HEK293 (cell line): ENCODE data around the gene HMGXB3.
A peak's percentile ranks its signal among the peaks of the same experiment; 100 is the strongest.

Experiments
- CTCF ChIA-PET: fragments of 350-600 bp; formaldehyde crosslinking; extraction: SDS; loops from one replicate; lab custom pipeline; 2021; ENCODE audit warnings: antibody characterized with exemption; lab: Yijun Ruan, JAX
- POLR2A ChIA-PET: fragments of 300-600 bp; formaldehyde crosslinking; extraction: SDS; loops from one replicate; lab custom pipeline; 2020; ENCODE audit warnings: antibody characterized with exemption, inconsistent platforms; lab: Yijun Ruan, JAX
- H3K27ac ChIP-seq: fragments of 200-500 bp; sonication (Bioruptor generic); 2 replicates; pipeline ENCODE4 v1.5.1; 2014; ENCODE audit warnings: low read depth, low read length, control low read depth, inconsistent platforms; ENCODE audit errors: extremely low read depth
- H3K36me3 ChIP-seq, 2 experiments: fragments of 200-500 bp in 1 of 2; sonication (Bioruptor generic) in 1 of 2; 1 replicate in 1 of 2; 2 replicates in 1 of 2; pipeline ENCODE4 v1.5.1; 2014 to 2017; ENCODE audit warnings: inconsistent platforms in 2 of 2, low read length in 2 of 2; ENCODE audit not compliant: control insufficient read depth in 2 of 2, insufficient read depth in 1 of 2
- H3K4me1 ChIP-seq: fragments of 200-500 bp; sonication (Bioruptor generic); 2 replicates; pipeline ENCODE4 v1.5.1; 2014; ENCODE audit warnings: mild to moderate bottlenecking, low read length, inconsistent platforms; ENCODE audit not compliant: control insufficient read depth, insufficient read depth
- H3K4me3 ChIP-seq: 2 replicates; pipeline ENCODE4 v1.5.1; 2011; ENCODE audit warnings: low read depth, mild to moderate bottlenecking, control low read depth, low read length, moderate library complexity
- H3K9me3 ChIP-seq: fragments of 200-500 bp; sonication (Bioruptor generic); 2 replicates; pipeline ENCODE4 v1.5.1; 2014; ENCODE audit warnings: low read depth, low read length, inconsistent platforms; ENCODE audit not compliant: control insufficient read depth, insufficient read depth
- GLI4 ChIP-seq: fragments of 450-650 bp; formaldehyde crosslinking; IDR thresholded peaks from 2 replicates; pipeline ENCODE4 v1.5.1; 2016; ENCODE audit warnings: missing biosample characterization, missing genetic modification characterization
- KLF9 ChIP-seq: fragments of 450-650 bp; formaldehyde crosslinking; IDR thresholded peaks from 2 replicates; pipeline ENCODE4 v1.5.1; 2016; ENCODE audit warnings: missing biosample characterization, missing genetic modification characterization, low read depth
- SETDB1 ChIP-seq: IDR thresholded peaks from one replicate; pipeline ENCODE4 v1.6.1; 2017; ENCODE audit warnings: mild to moderate bottlenecking, low read length, moderate library complexity, mixed read lengths; ENCODE audit not compliant: insufficient read length
- TRIM28 ChIP-seq: IDR thresholded peaks from 2 replicates; pipeline ENCODE4 v1.6.1; 2011; ENCODE audit warnings: low read length, control low read depth, borderline replicate concordance
- WT1 ChIP-seq: fragments of 450-650 bp; formaldehyde crosslinking; IDR thresholded peaks from 2 replicates; pipeline ENCODE4 v1.5.1; 2016; ENCODE audit warnings: missing biosample characterization, missing genetic modification characterization
- YY1 ChIP-seq: fragments of 450-650 bp; formaldehyde crosslinking; IDR thresholded peaks from 2 replicates; pipeline ENCODE4 v1.5.1; 2018; ENCODE audit warnings: missing biosample characterization, missing genetic modification characterization
- ZBTB20 ChIP-seq: fragments of 450-650 bp; formaldehyde crosslinking; IDR thresholded peaks from 2 replicates; pipeline ENCODE4 v1.5.1; 2016; ENCODE audit warnings: missing biosample characterization, missing genetic modification characterization
- ZBTB7A ChIP-seq: fragments of 450-650 bp; formaldehyde crosslinking; IDR thresholded peaks from 2 replicates; pipeline ENCODE4 v1.5.1; 2016; ENCODE audit warnings: low read depth, missing biosample characterization, missing genetic modification characterization
- ZFP41 ChIP-seq: fragments of 450-650 bp; formaldehyde crosslinking; IDR thresholded peaks from 2 replicates; pipeline ENCODE4 v1.5.1; 2016; ENCODE audit warnings: missing biosample characterization, missing genetic modification characterization, borderline replicate concordance
- ZNF138 ChIP-seq: fragments of 450-650 bp; formaldehyde crosslinking; IDR thresholded peaks from 2 replicates; pipeline ENCODE4 v1.5.1; 2016; ENCODE audit warnings: missing biosample characterization, missing genetic modification characterization, borderline replicate concordance
- ZNF157 ChIP-seq: fragments of 450-650 bp; formaldehyde crosslinking; IDR thresholded peaks from 2 replicates; pipeline ENCODE4 v1.5.1; 2016; ENCODE audit warnings: missing biosample characterization, missing genetic modification characterization
- ZNF184 ChIP-seq: fragments of 450-650 bp; IDR thresholded peaks from 2 replicates; pipeline ENCODE4 v1.5.1; 2018; ENCODE audit warnings: missing biosample characterization, mild to moderate bottlenecking, missing genetic modification characterization
- ZNF202 ChIP-seq: fragments of 450-650 bp; formaldehyde crosslinking; IDR thresholded peaks from 2 replicates; pipeline ENCODE4 v1.5.1; 2016; ENCODE audit warnings: missing biosample characterization, missing genetic modification characterization, borderline replicate concordance
- ZNF214 ChIP-seq: fragments of 450-650 bp; formaldehyde crosslinking; IDR thresholded peaks from 2 replicates; pipeline ENCODE4 v1.5.1; 2017; ENCODE audit warnings: missing biosample characterization, mild to moderate bottlenecking, missing genetic modification characterization, borderline replicate concordance
- ZNF221 ChIP-seq: fragments of 450-650 bp; formaldehyde crosslinking; IDR thresholded peaks from 2 replicates; pipeline ENCODE4 v1.5.1; 2017; ENCODE audit warnings: missing biosample characterization, missing genetic modification characterization, borderline replicate concordance
- ZNF248 ChIP-seq: fragments of 450-650 bp; formaldehyde crosslinking; IDR thresholded peaks from 2 replicates; pipeline ENCODE4 v1.5.1; 2017; ENCODE audit warnings: missing biosample characterization, missing genetic modification characterization
- ZNF266 ChIP-seq: fragments of 450-650 bp; formaldehyde crosslinking; IDR thresholded peaks from 2 replicates; pipeline ENCODE4 v1.5.1; 2016; ENCODE audit warnings: missing biosample characterization, missing genetic modification characterization, low read depth
- ZNF274 ChIP-seq, 2 experiments: fragments of 200-500 bp in 1 of 2; fragments of 450-650 bp in 1 of 2; sonication (Bioruptor generic) in 1 of 2; formaldehyde crosslinking in 1 of 2; IDR thresholded peaks; 2 replicates each; pipeline versions ENCODE4 v1.5.1 to v1.6.1; 2014 to 2016; ENCODE audit warnings: borderline replicate concordance in 1 of 2, inconsistent platforms in 1 of 2, low read length in 1 of 2, missing biosample characterization in 1 of 2, missing genetic modification characterization in 1 of 2
- ZNF416 ChIP-seq: fragments of 450-650 bp; formaldehyde crosslinking; IDR thresholded peaks from 2 replicates; pipeline ENCODE4 v1.5.1; 2016; ENCODE audit warnings: missing biosample characterization, missing genetic modification characterization
- ZNF423 ChIP-seq: fragments of 450-650 bp; formaldehyde crosslinking; IDR thresholded peaks from 2 replicates; pipeline ENCODE4 v1.5.1; 2016; ENCODE audit warnings: missing biosample characterization, missing genetic modification characterization
- ZNF555 ChIP-seq: fragments of 450-650 bp; formaldehyde crosslinking; conservative IDR thresholded peaks from 2 replicates; pipeline ENCODE4 v1.5.1; 2017; ENCODE audit warnings: missing biosample characterization, mild to moderate bottlenecking, missing genetic modification characterization, inconsistent platforms
- ZNF600 ChIP-seq: fragments of 450-650 bp; formaldehyde crosslinking; IDR thresholded peaks from 2 replicates; pipeline ENCODE4 v1.5.1; 2016; ENCODE audit warnings: missing biosample characterization, missing genetic modification characterization
- ZNF791 ChIP-seq: fragments of 450-650 bp; formaldehyde crosslinking; IDR thresholded peaks from 2 replicates; pipeline ENCODE4 v1.5.1; 2016; ENCODE audit warnings: missing biosample characterization, missing genetic modification characterization
- ZXDB ChIP-seq: fragments of 450-650 bp; formaldehyde crosslinking; IDR thresholded peaks from 2 replicates; pipeline ENCODE4 v1.5.1; 2016; ENCODE audit warnings: missing biosample characterization, missing genetic modification characterization
- TF ChIP-seq, protein P1 (sequence below): fragments of 450-650 bp; formaldehyde crosslinking; IDR thresholded peaks from 2 replicates; pipeline ENCODE4 v1.5.1; 2016; ENCODE audit warnings: missing biosample characterization, missing genetic modification characterization
- TF ChIP-seq, protein P2 (sequence below): fragments of 450-650 bp; formaldehyde crosslinking; IDR thresholded peaks from 2 replicates; pipeline ENCODE4 v1.5.1; 2016; ENCODE audit warnings: missing biosample characterization, missing genetic modification characterization
- TF ChIP-seq, protein P3 (sequence below): fragments of 450-650 bp; formaldehyde crosslinking; IDR thresholded peaks from 2 replicates; pipeline ENCODE4 v1.5.1; 2016; ENCODE audit warnings: missing biosample characterization, missing genetic modification characterization

The HMGXB3 gene

DNA sequence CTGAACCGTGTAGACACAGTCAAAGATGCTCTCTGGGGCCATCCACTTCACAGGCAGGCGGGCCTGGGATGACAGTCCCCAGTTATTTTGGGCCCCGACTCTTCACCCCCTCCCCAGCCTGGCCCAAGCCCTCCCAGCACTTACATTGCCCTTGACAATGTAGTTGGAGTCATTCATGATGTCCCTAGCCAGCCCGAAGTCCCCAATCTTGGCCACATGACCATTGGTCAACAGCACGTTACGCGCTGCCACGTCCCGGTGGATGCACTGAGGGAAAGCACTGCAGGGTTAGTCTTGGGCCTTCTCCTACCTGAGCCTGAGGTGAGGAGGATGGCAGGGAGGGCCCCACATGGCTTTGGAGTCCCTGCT, 55.5 kb downstream of the HMGXB3 start:
- H3K36me3 ChIP-seq = peaks cover 3 to 54% of the 10 kb centered on the region in 2 experiments; a peak in 1 of 3 replicates
- no peak overlapping the region for H3K4me3 ChIP-seq
- TF ChIP-seq ZNF274 (IDR thresholded peaks at IDR 0.05; ENCODE audit: low read length) (no peak), ZNF274 (tag by site-specific recombination; IDR thresholded peaks at IDR 0.05; ENCODE audit: borderline replicate concordance) (no peak), ZNF138 (tag by site-specific recombination) (no peak), ZNF600 (tag by site-specific recombination) (0 out of 2 replicates have a peak, but pooled peaks have one; percentile 16), ZXDB (tag by site-specific recombination) (no peak), TRIM28 (no peak), ZNF266 (tag by site-specific recombination) (no peak), ZNF214 (no peak), ZBTB7A (no peak)
- TF ChIP-seq, protein P1, sequence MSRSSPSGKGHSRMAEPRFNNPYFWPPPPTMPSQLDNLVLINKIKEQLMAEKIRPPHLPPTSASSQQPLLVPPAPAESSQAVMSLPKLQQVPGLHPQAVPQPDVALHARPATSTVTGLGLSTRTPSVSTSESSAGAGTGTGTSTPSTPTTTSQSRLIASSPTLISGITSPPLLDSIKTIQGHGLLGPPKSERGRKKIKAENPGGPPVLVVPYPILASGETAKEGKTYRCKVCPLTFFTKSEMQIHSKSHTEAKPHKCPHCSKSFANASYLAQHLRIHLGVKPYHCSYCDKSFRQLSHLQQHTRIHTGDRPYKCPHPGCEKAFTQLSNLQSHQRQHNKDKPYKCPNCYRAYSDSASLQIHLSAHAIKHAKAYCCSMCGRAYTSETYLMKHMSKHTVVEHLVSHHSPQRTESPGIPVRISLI (tag by site-specific recombination) = no peak
- ChIA-PET POLR2A (no interaction called here), CTCF (interaction anchor here (0.7 kb wide), 1 partner anchor 227 kb away, joined by 3 read pairs; no protein-coding TSS in a partner anchor)
- H3K27ac ChIP-seq = no peak overlapping the region
- no peaks in the 10 kb centered on the region for H3K9me3 ChIP-seq
- H3K4me1 ChIP-seq = no peaks in the 10 kb centered on the region

DNA sequence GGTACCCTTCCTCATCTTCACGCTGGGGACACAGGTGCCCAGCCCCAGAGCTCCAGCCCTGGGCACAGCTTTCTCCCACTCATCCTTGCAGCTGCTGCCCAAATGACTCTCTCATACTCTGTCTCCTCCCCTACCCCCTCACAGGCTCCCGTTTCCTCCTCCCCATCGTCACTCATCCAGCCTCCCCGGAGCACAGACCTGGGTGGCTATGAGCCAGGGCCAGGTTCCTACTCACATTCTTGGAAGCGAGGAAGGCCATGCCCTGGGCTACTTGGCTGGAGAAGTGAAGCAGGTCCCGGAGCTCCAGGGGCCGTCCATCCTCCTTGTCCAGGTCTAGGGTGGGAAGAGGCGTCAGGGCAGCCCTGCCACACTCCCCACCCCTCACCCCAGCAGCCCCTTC, 56.5 kb downstream of the HMGXB3 start:
- no peak overlapping the region for H3K27ac ChIP-seq
- no peaks in the 10 kb centered on the region for H3K9me3 ChIP-seq
- ChIA-PET POLR2A (interaction anchor here (0.9 kb wide), 1 partner anchor 9 kb away, joined by 3 read pairs; no protein-coding TSS in a partner anchor), CTCF (interaction anchor here (0.6 to 0.7 kb wide), 2 partner anchors 32 to 228 kb away, joined by 3 read pairs; no protein-coding TSS in a partner anchor)
- no peaks in the 10 kb centered on the region for H3K4me1 ChIP-seq
- no peak overlapping the region for H3K4me3 ChIP-seq
- H3K36me3 ChIP-seq = peaks cover 0 to 44% of the 10 kb centered on the region in 2 experiments; a peak in 1 of 3 replicates
- TF ChIP-seq KLF9 (tag by site-specific recombination) (no peak), ZNF248 (tag by site-specific recombination) (no peak), ZBTB20 (tag by site-specific recombination) (no peak), ZFP41 (tag by site-specific recombination) (no peak), ZNF423 (tag by site-specific recombination) (no peak), WT1 (no peak), ZNF184 (tag by site-specific recombination) (no peak), YY1 (tag by site-specific recombination) (no peak), ZNF416 (tag by site-specific recombination) (no peak), SETDB1 (no peak), ZNF202 (tag by site-specific recombination) (no peak), GLI4 (no peak), ZNF555 (no peak), ZNF600 (tag by site-specific recombination) (no peak), ZNF791 (tag by site-specific recombination) (no peak), ZNF157 (no peak), ZNF221 (tag by site-specific recombination) (no peak)
- TF ChIP-seq, protein P2, sequence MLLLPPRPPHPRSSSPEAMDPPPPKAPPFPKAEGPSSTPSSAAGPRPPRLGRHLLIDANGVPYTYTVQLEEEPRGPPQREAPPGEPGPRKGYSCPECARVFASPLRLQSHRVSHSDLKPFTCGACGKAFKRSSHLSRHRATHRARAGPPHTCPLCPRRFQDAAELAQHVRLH = no peak
- TF ChIP-seq, protein P3, sequence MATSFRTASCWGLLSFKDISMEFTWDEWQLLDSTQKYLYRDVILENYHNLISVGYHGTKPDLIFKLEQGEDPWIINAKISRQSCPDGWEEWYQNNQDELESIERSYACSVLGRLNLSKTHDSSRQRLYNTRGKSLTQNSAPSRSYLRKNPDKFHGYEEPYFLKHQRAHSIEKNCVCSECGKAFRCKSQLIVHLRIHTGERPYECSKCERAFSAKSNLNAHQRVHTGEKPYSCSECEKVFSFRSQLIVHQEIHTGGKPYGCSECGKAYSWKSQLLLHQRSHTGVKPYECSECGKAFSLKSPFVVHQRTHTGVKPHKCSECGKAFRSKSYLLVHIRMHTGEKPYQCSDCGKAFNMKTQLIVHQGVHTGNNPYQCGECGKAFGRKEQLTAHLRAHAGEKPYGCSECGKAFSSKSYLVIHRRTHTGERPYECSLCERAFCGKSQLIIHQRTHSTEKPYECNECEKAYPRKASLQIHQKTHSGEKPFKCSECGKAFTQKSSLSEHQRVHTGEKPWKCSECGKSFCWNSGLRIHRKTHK (tag by site-specific recombination) = no peak
